Endometrial microvascular endothelial cells (primary cell): ENCODE measurements around the gene TCAP. TPM values are rescaled to one million over a fixed set of nuclear protein-coding genes. Genes with fewer than 3 reads are reported as not detected.

Experiments used
- in situ Hi-C: cut with HindIII; loops from 2 replicates; pipeline ENCODE4 v1.10.0; 2017; ENCODE audit warnings: low sequenced_read_pairs, low pct_unique_long_range_greater_than_20kb; ENCODE audit errors: inconsistent ontology term
- total RNA-seq: library from RNA; depleted of rRNA; stranded (reverse); fragments of >200 nt; gene quantifications from one replicate; pipeline ENCODE4 v1.2.3, GENCODE V29; 2015; ENCODE audit errors: inconsistent ontology term

TCAP gene
- total RNA-seq, 1 donor from 2014 or later: 0.93 TPM

GRCh38 chr17:39674702-39675389 lies 9.7 kb downstream of the TCAP start:
- in situ Hi-C loops: no loop called here

- in situ Hi-C loops: no loop called here
Measured at GRCh38 chr17:39675390-39676082, 10.4 kb downstream of the TCAP start.

GRCh38 chr17:39676198-39676819 lies 11.2 kb downstream of the TCAP start:
- in situ Hi-C loops: no loop called here

DNA sequence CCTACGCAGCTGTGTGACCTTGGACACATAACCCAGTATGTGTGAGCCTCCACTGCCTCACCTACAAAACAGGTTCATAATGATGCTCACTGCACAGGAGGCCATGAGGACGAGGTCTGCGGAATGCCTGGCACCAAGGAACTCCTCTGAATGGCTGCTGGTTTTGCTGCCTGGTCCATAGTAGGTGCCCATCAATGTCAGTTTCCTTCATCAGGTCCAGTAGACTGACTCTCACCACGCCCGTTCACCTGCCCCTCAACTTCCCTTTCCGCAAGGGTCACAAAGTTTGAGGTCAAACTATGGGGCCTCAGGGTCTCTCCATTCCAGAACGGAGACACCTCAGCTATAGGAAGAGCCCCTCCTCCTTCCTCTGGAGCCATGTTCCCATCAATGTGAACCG lies 11.9 kb downstream of the TCAP start:
- in situ Hi-C loops: no loop called here

DNA sequence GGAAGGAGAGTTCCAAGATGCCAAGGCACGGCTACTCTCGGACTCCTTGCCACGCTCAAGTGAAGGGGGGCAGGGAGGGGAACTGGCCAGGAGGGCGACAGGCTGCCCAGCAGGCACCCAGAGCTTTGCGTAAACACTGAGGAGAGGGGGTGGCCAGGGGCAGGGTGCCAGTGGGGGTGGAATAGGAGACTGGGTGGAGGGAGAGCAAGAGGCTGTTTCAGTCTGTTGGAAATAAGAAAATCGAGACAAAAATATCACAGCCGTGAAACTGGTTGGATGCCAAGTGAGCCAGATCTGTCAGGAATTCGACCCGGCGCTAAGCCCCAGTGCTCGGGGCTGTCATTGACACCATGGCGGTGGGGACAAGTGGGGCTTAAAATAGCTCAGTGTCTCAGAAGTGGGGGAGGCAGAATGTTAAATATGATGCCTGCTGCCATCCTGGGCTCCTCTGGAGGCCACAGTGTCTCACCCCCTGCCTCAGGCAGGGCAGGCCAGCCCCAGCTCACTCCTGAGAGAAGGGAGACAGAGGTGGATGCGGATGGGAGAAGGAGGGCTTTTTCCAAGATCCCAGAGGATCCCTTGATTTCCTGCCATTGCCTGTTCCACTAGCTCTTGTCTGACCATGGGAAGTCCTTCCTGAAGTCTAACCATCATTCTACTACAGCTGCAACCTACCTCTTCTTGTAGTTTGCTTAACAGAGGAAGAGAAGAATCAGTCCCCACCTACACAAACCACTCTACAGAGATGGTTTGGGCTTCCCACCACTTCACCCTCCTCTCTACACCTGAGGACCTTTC lies 12.6 kb downstream of the TCAP start:
- in situ Hi-C loops: no loop called here

DNA sequence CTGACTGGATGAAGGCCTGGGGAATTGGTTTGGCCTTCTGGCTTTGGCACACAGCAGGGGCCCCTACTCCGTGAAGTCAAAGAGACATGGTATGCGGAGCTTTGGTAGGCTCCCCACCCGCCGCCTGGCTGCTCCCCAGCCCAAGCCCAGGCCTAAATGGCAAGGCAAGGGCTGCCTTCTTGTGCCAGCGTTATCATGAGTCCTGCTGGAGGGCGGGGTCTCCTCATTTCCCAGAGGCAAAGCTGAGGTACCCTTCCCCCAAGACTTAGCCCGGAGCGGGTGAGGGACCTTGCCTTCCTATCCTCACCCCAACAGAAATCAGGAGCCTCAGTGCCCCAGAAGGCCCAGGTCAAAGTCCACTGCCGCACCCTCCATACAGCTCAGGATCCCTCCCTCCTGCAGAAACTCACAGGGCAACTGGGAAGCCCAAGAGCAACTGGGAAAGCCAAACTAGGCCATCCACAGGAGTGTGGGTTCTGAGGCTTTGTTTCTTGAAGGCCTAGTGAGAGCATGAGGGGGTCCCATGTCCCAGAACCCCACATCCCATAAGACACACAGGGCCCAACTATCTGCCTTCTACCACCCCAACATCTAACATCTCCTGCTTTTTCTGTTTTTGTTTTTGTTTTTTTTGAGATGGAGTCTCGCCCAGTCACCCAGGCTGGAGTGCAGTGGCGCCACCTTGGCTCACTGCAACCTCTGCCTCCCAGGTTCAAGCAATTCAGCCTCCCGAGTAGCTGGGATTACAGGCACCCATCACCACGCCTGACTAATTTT lies 13.4 kb downstream of the TCAP start:
- in situ Hi-C loops: no loop called here

DNA sequence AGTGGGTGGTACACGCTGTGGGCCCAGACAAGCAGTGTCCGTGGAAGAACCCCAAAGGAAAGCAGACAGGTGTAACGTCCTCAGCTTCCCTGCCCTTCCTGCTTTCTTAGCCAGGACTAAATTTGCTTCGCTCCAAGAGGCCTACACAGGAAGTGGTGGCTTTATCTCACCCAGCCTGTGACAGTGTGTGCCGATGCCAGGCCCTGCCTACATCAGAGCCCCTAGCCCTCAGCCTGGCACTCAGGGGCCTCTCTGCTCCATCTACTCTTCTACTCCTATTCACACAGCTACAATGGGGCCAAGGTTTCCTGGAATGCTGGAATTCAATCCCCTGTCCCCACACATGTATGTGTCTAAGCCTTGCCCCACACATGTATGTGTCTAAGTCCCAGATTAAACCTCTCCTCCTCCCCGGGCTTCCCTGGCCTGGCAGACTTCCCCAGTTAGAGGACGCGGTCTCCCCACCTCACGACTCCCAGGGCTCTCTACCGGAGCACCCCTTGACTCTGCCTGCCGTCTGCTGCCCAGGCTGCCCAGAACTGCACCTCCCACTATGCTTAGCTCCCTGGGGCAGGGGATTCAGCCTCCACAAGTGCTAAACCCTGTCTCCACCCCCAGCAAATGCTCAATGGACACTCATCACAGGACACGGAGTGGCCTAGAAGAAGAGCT lies 14.5 kb downstream of the TCAP start:
- in situ Hi-C loops: no loop called here

DNA sequence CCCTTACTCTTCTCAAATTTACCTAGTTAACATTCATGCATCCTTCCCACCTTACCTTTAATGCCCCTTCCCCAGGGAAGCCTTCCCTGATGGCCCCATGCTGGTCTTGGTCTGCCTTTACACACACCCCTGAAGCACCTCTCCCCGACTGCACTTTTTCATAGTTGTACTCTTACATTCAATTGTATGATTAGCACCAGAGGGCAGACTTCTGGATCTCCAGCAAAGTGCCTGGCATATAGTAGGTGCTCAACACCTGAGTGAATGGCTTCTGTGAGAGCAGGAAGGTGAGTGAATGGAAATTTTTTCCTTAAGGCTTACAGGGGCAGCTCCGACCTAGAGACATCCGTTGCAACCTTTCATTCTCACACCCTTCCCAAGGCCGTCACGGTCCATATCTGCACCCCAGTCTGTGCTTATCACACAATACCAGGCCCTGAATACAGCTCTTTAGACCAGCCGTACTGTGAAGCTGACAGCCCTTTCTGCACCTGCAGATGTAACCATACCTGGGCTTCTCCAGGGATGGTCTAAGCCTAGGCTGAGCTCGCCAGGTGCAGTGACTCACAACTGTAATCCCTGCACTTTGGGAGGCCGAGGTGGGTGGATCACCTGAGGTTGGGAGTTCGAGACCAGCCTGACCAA lies 18.3 kb downstream of the TCAP start:
- in situ Hi-C loops: no loop called here

DNA sequence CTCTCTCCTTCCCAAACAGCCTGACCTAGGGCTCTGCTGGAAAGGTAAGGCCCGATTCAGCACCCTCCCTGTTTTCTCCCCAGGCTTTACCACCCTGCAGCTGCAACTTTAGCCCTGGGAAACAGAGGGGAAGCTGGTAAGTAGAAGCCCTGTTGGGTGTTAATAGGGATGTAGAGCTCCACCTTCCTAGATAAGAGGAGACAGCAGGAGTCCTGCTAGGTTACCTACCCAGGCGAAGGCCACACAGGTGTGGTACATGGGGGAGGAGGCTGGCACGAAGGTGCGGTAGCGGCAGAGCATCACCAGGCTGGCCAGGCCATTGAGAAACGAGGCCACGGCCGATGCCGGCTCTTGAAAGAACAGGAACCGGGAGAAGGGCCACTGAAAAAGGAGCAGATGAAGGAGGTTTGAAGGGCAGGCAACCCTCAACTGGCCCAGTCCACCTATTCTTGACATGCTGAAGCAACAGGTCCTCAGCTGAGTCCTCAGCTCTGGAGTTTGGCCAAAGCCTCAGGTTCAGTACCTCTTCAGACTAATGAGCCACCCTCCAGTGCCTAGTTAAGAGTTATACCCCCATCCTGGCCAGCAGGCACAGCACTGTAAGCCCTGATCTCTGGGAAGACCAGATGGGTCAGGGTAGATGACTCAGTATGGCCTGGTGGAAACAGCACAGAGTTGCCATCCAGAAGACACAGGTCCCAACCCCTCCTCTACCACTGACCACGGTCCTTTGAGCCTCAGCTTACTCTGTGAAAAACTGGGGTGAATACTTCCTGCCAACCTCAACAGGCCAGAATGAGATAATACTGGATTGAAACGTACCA lies 19.4 kb downstream of the TCAP start:
- in situ Hi-C loops: no loop called here

GRCh38 chr17:39687101-39687545 lies 22.0 kb downstream of the TCAP start:
- in situ Hi-C loops: no loop called here

GRCh38 chr17:39687546-39688474 lies 22.7 kb downstream of the TCAP start, which contains the start of gene PGAP3:
PGAP3 (minus strand) TSS chr17:39688057; CDS start chr17:39688014, 43 bp downstream.
- in situ Hi-C loops: no loop called here

- in situ Hi-C loops: no loop called here
Measured at GRCh38 chr17:39688475-39688835, 23.3 kb downstream of the TCAP start.

DNA sequence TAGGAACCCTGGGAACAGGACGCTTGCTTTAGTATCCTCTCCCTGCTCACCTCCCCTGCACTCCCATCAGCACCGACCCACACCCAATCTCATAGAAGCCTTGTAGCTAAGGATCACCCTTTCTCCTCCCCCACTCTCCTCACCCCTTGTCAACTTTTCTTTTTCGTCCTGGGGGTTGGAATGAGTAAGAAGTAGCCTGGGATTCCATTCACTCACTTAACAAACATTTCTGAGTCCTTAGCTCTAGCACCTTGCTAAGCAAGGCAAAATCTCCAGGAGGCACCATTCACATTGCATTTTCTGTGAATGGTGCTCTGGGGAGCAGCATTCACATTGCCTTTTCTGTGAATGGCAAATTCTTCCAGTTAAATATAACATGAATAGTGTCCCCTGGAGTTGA lies 23.8 kb downstream of the TCAP start:
- in situ Hi-C loops: no loop called here

DNA sequence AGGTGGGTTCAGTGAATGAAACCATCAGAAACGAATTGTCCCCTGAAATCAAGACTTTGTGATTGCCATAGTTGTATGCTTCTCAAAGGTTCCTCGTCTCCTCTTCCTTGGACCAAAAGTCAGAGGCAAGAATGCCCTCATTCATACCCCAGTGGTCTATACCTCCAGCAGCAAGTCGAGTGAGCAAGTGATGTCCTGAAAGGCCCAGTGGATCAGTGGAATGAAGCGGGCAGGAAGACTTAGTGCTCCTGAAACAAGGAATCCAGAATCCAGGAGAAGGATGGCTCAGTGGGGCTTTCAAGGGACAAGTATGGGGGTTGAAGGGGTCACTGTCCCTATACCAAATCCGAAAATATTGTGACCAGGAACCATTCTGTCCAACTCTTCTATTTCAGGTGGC lies 29.4 kb downstream of the TCAP start:
- in situ Hi-C loops: no loop called here

DNA sequence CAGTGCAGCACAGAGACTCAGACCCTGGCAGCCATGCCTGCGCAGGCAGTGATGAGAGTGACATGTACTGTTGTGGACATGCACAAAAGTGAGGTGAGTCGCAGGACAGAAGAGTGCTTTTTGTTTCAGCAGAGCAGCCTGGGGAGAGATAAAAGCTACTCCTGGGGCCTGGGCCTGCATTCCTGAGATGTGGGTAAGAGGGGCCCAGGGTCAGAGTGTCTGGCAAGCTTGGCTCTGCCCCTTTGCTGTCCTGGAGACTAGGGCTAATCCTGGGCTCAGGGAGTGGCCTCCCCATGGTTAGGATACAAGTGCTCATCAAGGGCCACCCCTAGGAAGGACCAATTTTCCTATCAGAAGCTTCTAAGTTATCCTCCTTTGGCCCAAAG lies 29.9 kb downstream of the TCAP start:
- in situ Hi-C loops: no loop called here

- in situ Hi-C loops: no loop called here
Measured at GRCh38 chr17:39696731-39697130, 31.6 kb downstream of the TCAP start.
